Panc1 (cell line): Measurements from ENCODE around the gene EYS. TPM values are rescaled to one million over a fixed set of nuclear protein-coding genes. Genes with fewer than 3 reads are reported as not detected.
A peak's percentile ranks its signal among the peaks of the same experiment; 100 is the strongest.

Experiments used
- ATAC-seq: fragments of 200-7000 bp; cut with Tn5 transposase; 2 replicates; pipeline ENCODE4 v1.9.1; 2020; ENCODE audit warnings: mild to moderate bottlenecking, moderate library complexity
- BruUV-seq: library from RNA; stranded (reverse); fragments of 400-500 nt; replicated peaks from 2 replicates; lab custom pipeline; 2021; lab: Mats Ljungman, UMichigan
- CTCF ChIA-PET: fragments of 300-600 bp; sonication (Branson Sonifier 250); formaldehyde crosslinking; loops from one replicate; lab custom pipeline; 2022; ENCODE audit warnings: antibody characterized with exemption; lab: Charles Lee
- POLR2A ChIA-PET: fragments of 300-600 bp; sonication (Branson Sonifier 250); formaldehyde crosslinking; loops from one replicate; lab custom pipeline; 2022; ENCODE audit warnings: antibody characterized with exemption; lab: Charles Lee
- DNase-seq: peaks from one replicate; pipeline ENCODE4 v3.0.0-alpha.2; 2010; ENCODE audit warnings: low read depth, low spot score
- H3K27ac ChIP-seq: 2 replicates; pipeline ENCODE4 v1.5.1; 2011; ENCODE audit warnings: mild to moderate bottlenecking, low read length, inconsistent platforms
- H3K27me3 ChIP-seq: fragments of 200-500 bp; sonication (Bioruptor generic); 2 replicates; pipeline ENCODE4 v1.6.0; 2014; ENCODE audit warnings: low read length, inconsistent platforms; ENCODE audit not compliant: control insufficient read depth, insufficient read depth
- H3K36me3 ChIP-seq: fragments of 200-500 bp; sonication (Bioruptor generic); 2 replicates; pipeline ENCODE4 v1.5.1; 2014; ENCODE audit warnings: inconsistent platforms, mild to moderate bottlenecking, low read length, moderate library complexity; ENCODE audit not compliant: control insufficient read depth, insufficient read depth
- H3K4me1 ChIP-seq: 2 replicates; pipeline ENCODE4 v1.5.1; 2011; ENCODE audit warnings: inconsistent platforms, mild to moderate bottlenecking, low read length, moderate library complexity; ENCODE audit not compliant: control insufficient read depth, insufficient read depth
- H3K4me3 ChIP-seq, 2 experiments: 2 replicates each; pipeline ENCODE4 v1.5.1; 2011 to 2012; ENCODE audit warnings: low read depth in 2 of 2, low read length in 2 of 2, mild to moderate bottlenecking in 2 of 2, inconsistent platforms in 1 of 2, moderate library complexity in 1 of 2
- H3K9me3 ChIP-seq: fragments of 200-500 bp; sonication (Bioruptor generic); 2 replicates; pipeline ENCODE4 v1.5.1; 2014; ENCODE audit warnings: low read depth, mild to moderate bottlenecking, inconsistent platforms, low read length, moderate library complexity; ENCODE audit not compliant: control insufficient read depth, insufficient read depth
- CTCF ChIP-seq: fragments of 450-650 bp; IDR thresholded peaks from 2 replicates; pipeline ENCODE4 v1.5.1; 2017; ENCODE audit warnings: mild to moderate bottlenecking
- POLR2AphosphoS5 ChIP-seq: IDR thresholded peaks from 2 replicates; pipeline ENCODE4 v1.6.1; 2012; ENCODE audit warnings: mild to moderate bottlenecking, low read depth, low read length, moderate library complexity
- REST ChIP-seq, 2 experiments: IDR thresholded peaks; 2 replicates each; pipeline ENCODE4 v1.6.1; 2011 to 2012; ENCODE audit warnings: low read depth in 2 of 2, control low read depth in 1 of 2, low read length in 1 of 2, mild to moderate bottlenecking in 1 of 2, moderate library complexity in 1 of 2; ENCODE audit not compliant: insufficient read depth in 1 of 2
- SIN3A ChIP-seq: IDR thresholded peaks from 2 replicates; pipeline ENCODE4 v1.6.1; 2012; ENCODE audit warnings: low read depth, mild to moderate bottlenecking, low read length, moderate library complexity, borderline replicate concordance; ENCODE audit not compliant: insufficient read depth
- TCF7L2 ChIP-seq: IDR thresholded peaks from 2 replicates; pipeline ENCODE4 v1.6.1; 2011; ENCODE audit warnings: mild to moderate bottlenecking, low read depth, low read length, inconsistent platforms
- in situ Hi-C: cut with HindIII; loops from 2 replicates; pipeline ENCODE4 v1.10.0; 2016; ENCODE audit warnings: low sequenced_read_pairs, low pct_unique_long_range_greater_than_20kb
- intact Hi-C: fragments of 100-400 bp; cut with micrococcal nuclease; formaldehyde crosslinking; loops from one replicate; pipeline ENCODE4 v1.10.0; 2022; ENCODE audit not compliant: unreplicated experiment
- total RNA-seq: library from RNA; stranded (reverse); gene quantifications from one replicate; pipeline ENCODE4 v1.2.1, GENCODE V29; 2021; ENCODE audit not compliant: unreplicated experiment

Gene EYS
- total RNA-seq, 1 experiment from 2014 or later = not detected

GRCh38 chr6:63882208-63882607 is 1824.8 kb downstream of the EYS start:
- ChIA-PET CTCF (no interaction called here), POLR2A (no interaction called here)
- peak; percentile 4 for DNase-seq
- Histone ChIP-seq H3K27me3 (no peaks in the 10 kb centered on the region), H3K9me3 (no peaks in the 10 kb centered on the region), H3K4me1 (no peaks in the 10 kb centered on the region), H3K36me3 (no peaks in the 10 kb centered on the region), H3K4me3 (no peak overlapping the region), H3K27ac (no peak overlapping the region)
- BruUV-seq = no TSS peak
- TF ChIP-seq POLR2AphosphoS5 = no peak
- TF ChIP-seq TCF7L2 = no peak
- TF ChIP-seq REST (IDR thresholded peaks at IDR 0.05; ENCODE audit: insufficient read depth in 1 of 2, low read depth in 2 of 2, low read length in 1 of 2) = no peak
- TF ChIP-seq CTCF = peak; percentile 42
- TF ChIP-seq SIN3A = no peak
- intact Hi-C loops = no loop called here
- no peak for ATAC-seq
- in situ Hi-C loops = no loop called here

DNA sequence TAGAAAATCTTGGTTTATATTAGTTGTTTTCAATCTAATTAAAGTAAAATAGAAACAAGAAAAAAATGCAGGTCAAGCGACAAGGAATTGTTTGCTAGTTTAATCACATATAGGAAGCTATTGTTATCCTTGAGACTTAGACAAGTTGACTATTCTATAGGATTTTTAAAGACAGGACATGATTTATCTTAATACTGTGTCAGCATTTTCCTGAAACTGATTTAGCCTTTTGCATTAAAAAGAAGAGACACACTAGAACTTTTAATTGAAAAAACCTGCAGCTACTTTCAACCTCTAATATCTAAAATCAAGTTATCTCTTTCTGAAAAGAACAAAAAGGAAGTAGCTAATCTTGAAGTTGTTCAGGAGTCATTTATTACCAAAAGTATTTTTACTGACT is 1825.2 kb downstream of the EYS start:
- CTCF ChIA-PET = no interaction called here
- no TSS peak for BruUV-seq
- no peak for TF ChIP-seq CTCF
- no peak for TF ChIP-seq TCF7L2
- TF ChIP-seq POLR2AphosphoS5 = no peak
- no peak for TF ChIP-seq REST (IDR thresholded peaks at IDR 0.05; ENCODE audit: insufficient read depth in 1 of 2, low read depth in 2 of 2, low read length in 1 of 2)
- no peak for TF ChIP-seq SIN3A
- Histone ChIP-seq H3K4me1 (no peaks in the 10 kb centered on the region), H3K9me3 (no peaks in the 10 kb centered on the region), H3K27ac (no peak overlapping the region), H3K4me3 (no peak overlapping the region), H3K27me3 (no peaks in the 10 kb centered on the region), H3K36me3 (no peaks in the 10 kb centered on the region)
- DNase-seq = no peak
- ATAC-seq = no peak
- POLR2A ChIA-PET = no interaction called here
- intact Hi-C loops (no loop called here), in situ Hi-C loops (no loop called here)
